HG02852 (cell line): Measurements from ENCODE around the gene KCTD5.

ENCODE experiments used
- ATAC-seq: cut with Tn5 transposase; IDR thresholded peaks from one replicate; pipeline ENCODE4 v1.9.1; 2021; ENCODE audit warnings: mild to moderate bottlenecking, moderate library complexity; ENCODE audit not compliant: unreplicated experiment

KCTD5 gene

DNA sequence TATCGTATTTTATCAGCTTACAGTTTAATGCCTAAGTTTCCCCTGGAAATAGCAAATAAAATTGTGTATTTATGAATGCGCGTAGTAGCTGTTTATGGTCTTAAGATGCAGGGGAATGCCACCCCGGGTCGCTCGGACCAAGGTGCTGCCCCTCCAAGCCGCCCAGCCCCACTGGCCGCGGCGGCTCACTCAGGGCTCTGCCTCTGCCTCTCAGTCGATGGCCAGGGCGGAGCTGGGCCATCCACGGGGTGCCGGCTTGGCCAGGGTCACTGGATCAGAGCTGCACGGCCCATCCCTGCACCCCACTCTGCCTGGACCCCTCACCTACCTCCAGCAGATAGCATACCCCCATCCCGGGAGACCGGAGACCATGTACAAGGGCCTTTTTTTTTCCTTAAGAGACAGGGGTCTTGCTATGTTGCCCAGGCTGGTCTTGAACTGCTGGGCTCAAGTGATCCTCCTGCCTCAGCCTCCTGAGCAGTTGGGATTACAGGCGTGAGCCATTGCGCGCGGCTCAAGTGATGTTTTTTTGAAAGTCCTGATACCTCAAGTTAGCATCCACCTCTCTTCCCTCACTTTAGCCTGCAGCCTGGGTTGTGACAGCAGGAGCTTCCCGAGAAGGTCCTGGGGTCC lies 26.7 kb downstream of the KCTD5 start:
- ATAC-seq: no peak

DNA sequence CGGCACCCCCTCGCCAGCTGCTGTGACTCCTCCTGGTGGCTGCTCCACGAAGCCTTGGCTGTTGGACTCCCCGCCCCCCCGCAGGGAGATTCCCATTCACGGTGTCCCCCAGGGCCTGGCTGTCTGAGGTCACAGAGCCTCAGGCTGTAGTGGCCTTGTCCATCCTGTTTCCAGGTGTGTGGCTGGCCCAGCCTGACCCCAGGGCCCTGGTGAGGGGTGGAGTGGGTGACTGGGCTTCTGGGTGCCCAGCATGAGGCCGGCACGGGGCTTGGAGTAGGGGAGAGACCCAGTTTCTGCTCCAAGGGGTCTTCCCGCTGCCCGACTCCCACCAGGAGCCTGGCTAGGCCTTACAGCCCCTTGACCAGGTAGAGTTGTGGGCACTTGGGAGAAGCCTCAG lies 27.3 kb downstream of the KCTD5 start:
- ATAC-seq: no peak

DNA sequence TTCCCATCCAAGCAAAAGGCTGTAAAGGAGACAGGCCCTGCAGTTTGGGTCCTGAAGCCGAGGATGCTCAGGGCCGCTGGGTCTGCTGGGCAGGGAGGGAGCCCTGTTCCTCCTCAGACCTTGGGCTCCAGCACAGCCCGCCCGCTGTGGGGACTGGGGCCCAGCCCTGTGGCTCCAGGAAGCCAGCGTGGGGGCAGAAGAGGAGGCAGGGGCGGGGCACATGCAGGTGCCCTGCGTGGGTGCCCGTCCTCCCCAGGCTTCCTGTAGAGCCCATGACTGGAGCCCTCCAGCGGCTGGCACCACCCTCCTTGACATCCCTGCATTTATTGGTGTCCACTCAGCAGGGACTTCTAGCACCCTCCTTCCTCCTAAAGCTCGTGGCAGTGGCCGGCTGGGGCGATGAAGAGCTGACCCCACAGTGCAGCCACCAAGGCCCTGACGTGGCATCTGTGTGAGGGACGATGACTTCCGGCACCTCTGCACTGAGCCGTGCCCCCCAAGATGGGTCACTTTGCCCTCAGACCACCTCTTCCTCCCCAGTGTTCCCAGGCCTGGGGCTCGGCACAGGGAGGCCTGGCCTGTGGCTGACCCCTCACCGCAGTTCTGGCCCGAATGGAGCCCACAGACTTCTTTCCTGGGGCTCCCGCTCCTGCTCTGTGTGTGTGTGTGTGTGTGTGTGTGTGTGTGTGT lies 27.8 kb downstream of the KCTD5 start:
- no peak for ATAC-seq

DNA sequence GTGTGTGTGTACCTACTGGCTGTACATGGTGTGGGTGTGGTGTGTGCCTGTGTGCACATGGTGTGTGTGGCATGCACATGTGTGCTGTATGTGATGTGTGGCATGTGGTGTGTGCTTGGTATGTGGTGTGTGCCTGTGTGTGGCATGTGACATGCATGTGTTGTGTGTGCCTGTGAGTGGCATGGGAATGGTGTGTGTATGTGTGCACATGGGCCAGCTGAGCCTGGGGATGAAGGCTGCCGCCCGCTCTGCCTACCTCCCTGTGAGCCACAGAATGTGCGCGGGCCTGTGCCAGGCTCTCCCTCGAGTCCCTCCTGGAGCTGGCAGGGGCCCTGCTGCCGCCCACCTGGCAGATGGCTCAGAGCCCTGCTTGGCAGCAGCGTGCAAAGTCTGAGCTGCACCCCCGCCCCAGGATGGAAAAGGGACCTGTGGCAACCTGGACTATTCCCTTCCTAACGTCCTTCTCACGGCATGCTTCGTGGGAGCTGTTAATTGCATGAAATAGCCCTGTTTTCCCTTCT lies 28.4 kb downstream of the KCTD5 start:
- no peak for ATAC-seq

DNA sequence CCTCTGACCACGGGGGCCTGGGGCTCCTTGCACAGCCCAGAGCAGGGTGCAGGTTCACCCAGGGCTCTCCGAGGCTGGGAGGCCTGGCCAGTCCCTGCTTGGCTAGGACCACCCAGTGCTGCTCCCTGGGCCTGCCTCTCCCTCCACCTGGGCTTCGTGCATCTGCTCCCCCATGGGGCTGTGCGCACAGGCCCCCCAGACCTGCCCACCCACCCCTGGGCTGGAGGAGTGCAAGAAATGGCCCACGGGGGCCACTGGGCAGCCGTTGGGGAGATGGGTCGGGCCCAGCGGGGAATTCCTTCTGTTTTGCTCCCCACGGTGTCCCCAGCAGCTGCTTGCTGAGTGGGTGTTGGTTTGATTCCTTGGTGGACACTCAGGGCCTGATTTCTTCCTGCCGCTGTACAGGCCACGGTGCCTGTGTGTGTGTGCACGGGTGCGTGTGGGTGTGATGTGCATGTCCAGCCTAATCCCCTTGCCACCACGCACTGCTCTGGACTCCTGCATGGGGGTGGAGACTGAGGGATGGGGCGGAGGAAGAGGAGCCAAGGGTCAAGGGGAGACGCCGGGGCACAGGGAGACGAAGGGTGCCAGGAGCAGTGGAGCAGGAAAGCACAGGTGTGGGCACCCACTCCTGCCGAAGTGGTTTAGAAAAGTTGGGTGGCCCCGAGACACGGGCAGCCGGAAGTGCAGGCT lies 29.2 kb downstream of the KCTD5 start:
- no peak for ATAC-seq

DNA sequence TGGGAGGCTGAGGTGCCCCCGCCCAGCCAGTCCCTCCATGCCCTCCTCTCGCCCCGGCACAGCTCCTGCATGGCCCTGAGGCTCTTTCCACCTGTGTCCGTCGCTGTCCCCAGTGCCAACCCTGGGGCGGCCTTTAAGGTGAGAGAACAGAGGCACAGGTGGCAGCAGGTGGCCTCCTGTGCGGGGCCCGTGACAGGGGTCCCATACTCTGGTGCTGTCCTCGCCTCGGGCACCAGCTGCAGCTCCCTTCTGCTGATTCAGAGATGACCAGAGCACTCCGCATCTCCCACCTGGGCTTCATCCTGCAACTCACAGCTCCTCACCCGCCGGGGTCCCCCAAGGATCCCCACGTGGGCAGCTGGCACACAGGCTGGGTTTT lies 29.7 kb downstream of the KCTD5 start:
- ATAC-seq: no peak

DNA sequence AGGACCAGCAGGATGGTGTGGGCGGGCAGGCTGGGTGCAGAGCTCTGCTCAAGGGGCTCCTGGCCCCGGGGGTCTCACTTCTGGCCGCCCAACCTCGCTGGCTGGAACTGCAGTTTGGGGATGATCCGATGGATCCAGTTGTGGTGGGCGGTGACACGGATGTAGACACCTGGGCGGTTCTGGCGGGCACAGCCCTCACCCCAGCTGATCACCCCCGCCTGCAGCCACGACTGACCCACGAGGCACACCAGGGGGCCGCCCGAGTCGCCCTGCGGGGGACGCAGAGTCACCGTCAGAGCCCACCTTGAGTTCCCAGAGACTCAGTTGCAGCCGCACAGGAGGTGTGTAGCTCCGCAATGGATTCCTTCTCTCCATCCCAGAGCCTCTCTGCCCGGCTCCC lies 30.2 kb downstream of the KCTD5 start:
- no peak for ATAC-seq

DNA sequence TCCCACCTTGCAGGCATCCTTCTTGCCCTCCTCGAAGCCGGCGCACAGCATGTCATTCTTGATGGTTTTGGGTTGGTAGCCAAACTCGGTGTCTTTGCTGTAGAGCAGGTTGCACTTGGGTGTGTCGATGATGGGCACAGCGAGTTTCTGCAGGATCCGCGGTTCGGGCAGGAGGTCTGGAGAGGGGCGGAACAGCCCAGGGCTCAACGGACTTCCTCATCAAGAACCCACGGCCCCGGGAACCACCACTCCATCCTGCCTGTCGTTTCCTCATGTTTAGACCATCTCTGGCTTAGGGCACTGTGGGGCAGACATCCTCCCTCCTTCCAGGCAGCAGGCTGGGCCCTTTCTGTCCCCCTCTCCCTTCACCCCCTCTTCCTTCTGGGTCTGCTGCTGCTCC lies 31.2 kb downstream of the KCTD5 start:
- no peak for ATAC-seq

DNA sequence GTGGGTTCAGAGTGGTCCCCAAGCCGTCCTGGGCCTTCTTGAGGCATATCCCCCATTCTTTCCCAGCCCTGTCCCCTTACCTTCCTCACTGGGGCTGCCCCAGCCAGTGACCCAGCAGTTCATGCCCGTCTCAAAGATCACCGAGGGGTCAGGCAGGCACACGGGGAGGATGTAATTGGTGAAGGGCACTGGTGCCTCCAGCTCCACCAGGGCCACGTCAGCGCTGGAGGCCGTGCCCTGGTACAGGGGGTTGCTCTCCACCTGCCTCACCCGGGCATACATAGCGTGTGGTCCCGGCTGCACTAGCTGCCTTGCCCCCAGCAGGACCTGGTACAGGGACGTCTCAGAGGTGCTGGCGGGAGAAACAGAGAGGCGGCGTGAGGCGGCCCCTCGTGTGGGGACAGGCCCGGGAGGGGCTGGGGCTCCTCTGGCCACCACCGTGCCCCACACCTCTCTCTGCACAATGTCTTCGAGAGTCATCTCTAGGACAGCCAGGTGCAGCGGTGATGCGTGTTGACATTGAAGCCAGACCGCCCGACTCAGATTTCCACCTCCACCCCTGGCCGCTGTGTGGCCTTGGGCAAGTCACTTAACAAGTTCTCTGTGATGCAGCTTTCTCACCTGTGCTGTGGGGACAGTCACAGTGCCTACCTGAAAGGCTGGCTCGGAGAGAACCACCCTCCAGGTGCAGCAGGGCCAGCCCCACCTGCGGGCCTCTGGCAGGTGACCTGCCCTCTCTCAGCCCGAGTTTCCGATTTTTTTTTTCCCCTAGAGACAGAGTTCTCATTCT lies 31.9 kb downstream of the KCTD5 start:
- no peak for ATAC-seq

DNA sequence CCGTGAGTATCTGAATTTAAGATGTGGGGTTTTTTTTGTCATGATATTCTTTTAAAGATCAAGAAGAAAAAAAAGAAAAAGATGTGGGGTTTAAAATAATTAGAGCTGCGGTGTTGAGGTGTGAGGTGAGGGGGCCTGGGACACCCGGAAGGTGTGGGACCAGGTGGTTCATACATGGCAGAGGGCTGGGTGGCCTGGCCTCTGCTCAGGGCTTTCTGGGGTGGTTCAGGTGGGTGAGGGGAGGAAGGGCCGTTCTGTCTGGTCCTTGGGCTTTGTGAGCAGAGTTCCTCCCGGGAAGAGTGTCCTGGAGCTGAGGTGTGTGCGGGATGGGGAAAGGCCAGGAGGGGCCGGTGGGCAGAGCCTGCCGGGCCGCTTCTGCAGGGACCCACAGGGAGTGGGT lies 32.7 kb downstream of the KCTD5 start:
- ATAC-seq: no peak

DNA sequence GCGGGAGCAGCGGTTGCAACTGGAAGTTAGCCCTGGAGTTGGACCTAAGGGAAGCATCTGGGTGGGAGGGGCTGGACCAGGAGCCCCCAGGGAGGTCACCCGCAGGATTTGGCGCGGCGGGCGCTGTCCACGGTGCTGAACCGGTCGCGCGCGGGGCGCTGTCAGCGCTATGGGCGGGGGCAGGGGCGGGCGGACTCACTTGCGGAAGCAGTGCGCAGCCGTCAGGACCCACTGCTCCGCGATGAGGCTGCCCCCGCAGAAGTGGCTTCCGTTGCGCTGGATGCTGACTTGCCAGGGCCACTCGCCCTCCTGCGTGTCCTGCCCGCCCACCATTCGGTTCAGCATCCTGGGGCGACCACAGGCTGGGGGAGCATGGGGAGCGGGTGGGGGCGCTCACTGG lies 33.2 kb downstream of the KCTD5 start:
- ATAC-seq: no peak

DNA sequence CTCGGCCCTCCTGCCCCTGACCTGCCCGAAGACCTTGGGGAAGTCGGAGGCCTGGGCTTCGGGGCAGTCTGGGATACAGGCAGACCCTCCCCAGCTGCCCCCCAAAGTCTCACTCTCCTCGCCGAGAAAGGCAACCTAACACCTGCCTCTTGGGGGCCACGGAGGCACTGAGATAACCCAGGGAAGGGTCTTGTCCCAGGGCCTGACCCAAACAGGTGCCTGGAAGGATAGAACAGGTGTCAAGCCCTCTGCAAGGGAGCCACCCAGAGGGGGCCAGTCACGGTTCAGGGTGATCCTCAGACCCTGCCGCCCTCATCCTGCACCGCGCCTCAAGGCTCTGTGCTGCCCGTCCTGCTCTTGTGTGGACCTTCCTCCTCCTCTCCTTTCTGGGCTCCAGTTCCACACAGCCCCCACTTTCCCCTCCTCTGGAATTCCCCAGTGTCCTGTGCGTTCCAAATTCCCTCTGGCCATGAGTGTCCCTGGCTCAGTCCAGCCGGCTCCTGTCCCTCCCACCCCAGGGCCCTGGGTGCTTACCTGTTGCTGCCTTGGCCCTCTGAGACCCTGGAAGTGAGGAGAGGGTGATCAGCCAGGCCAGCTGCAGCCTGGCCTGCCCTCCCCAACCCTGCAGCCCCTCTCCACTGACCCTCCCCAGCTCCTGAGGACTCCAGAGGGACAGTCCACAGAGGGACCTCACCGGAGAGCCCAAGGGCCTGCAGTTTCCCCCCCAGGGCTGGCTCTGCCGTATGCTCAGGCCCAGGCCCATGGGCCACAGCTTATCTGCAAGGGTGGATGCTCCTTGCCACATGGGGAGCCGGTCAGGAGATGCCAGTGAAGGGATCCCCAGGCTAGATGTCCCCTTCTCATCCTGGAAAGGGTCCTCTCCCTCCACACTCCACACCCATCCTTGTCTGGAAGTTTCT lies 33.9 kb downstream of the KCTD5 start:
- no peak for ATAC-seq

DNA sequence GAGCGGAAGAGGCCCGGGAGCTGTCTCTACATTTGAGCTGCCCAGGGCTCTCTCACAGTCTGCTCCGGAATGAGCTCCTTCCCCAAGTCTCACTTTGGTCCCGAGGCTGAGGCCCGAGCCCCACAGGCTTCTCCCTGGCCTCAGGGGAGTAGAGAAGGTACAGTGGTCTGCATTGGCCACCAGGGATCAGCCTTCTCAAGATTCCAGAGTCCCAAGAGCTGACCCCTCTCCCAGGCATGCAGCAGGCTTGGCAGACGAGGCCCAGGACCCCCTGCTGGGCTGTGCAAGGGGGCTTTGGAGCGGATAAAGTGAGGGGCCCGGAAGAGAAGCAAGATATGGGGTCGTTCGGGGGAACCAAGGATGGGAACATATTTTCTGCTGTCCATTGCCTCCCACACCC lies 34.6 kb downstream of the KCTD5 start:
- ATAC-seq: no peak

DNA sequence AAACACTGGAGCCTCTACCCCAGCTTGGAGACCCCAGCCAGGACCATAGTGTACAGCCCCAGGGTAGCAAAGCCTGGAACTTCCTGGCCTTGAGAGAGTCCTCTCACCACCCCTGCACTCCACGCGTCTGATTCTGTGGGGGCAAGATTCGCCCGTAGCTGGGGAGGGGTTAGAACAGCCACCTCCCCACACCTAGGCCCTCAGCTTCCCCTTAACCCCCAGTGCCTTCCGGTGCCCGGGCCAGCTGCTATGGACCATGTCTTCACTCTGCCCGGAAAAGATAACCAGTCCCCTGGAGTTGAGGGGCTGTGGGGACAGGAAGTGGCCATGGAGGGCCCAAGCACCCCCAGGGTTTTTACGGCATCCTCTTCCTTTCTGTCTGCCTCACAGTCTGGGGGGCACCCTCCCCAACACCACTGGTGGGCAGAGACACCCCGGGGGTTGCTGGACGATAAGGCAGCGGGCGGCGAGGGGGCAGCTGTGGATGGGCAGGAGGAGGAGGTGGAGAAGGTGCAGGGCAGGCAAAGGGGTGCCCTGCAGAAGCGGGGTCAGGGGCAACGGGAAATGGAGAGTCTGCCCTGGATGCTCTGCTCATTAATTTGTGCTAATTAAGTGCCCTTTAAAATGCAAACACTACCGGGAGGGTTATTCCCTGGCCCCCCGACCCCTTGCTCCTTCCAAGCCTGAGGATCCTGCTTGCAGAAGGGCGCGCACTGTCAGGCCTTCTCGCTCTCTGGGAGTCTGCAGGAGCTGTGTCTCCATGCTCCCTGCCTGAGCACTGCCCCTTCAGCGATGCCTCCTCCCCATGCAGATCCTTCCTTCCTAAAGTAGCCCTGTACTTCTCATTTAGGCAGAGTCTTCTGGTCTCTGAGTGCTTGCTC lies 35.3 kb downstream of the KCTD5 start:
- ATAC-seq: no peak

DNA sequence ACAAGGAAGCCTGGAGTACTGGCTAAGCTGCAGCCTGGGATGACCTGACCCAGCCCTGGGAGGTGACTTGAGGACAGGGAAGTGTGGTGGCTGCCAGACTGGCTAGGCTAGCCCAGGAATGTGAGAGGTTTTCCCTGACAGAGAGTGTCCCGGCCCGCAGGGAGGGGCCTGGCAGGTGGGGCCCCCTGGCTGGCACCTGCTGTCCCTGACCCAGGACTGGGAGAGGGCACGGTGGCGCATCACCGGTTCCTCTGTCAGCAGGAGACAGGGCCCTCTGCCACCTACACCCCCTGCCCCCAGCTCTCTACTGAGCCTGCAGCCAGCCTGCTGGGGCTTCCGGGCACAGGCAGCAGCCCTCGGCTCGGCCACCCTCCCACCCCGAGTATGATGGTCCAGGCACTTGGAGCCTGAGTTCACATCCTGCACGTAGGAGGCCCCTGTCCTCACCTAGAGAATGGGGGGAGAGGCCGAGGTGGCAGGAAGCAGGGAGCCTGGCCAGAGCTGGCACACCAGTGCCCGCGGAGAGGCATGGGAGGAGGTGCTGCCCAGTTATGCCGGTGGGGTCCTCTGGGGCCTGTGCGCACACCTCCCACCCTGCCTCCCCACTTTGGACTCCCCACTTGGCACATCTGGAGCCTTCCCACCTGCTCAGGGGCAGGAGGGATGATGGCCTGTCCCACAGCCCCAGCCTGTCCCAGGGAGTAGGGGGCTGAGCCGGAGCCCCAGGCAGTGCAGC lies 37.2 kb downstream of the KCTD5 start:
- ATAC-seq: no peak

DNA sequence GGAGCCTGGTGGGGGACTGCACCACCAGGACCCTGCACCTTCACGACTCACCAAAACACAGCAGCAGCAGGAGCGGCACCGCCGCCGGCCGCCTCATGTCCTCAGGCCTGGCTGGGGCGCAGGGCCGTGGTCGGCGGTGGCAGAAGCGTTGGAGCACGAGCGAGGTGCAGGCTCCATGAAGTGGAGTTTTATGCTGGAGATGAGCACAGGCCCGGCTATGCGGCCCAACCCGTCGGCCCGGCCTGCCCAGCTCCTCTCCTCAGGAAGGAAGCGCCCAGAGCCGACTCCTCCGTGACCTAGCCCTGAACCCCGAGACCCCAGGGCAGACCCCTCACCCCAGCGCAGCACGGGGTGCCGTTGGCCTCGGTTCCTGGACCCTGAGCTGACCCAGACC lies 37.7 kb downstream of the KCTD5 start, which contains the start of gene PRSS27:
Gene PRSS27 (minus strand): TSS at position 161 of the 394 bp plus-strand sequence. CDS start 64 bp downstream, at position 97.
- ATAC-seq: no peak

DNA sequence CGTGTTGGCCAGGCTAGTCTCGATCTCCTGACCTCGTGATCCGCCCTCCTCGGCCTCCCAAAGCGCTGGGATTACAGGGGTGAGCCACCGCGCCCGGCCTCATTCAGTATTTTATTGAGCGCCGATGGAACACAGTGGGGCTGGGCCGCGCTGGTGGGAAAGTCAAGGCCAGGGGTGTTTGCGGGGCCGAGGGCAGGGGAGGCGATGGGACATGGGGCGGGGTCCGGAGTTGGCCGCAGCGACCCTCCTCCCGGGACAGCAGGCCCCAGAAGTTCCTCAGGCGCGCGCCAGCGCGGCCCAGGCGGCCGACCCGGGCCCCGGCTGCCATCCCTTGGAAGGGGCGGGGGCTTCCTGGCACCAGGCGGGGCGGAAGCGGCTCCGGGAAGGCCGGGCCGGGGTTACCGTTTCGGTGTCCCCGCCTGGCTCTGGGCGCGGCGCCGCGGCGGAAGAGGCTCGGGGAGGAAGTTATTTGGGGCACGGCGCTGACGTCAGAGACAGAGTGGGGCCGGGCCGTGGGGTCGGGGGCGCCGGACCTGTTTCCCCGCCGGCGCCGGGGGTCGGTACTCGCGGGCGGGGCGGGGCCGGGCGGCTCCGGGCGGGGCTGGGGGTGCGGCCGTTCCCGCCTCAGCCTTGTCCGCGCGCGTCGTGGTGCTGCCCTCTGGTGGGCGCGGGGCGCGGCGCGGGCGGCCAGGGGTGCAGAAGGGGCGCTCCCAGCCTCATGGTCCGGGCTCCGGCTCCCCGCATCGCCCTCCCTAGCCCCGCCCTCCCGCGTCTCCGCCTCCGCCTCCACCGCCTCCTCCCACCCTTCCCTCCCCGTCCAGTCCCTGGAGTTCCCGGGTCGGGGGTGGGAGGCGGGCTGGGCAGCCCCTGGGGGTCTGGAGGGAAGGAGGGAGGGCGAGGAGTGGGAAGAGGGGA lies 38.7 kb downstream of the KCTD5 start:
- ATAC-seq: peak; percentile 72
